ENCODE results near the gene MYH9.
A peak's percentile ranks its signal among the peaks of the same experiment; 100 is the strongest.

The MYH9 gene

DNA sequence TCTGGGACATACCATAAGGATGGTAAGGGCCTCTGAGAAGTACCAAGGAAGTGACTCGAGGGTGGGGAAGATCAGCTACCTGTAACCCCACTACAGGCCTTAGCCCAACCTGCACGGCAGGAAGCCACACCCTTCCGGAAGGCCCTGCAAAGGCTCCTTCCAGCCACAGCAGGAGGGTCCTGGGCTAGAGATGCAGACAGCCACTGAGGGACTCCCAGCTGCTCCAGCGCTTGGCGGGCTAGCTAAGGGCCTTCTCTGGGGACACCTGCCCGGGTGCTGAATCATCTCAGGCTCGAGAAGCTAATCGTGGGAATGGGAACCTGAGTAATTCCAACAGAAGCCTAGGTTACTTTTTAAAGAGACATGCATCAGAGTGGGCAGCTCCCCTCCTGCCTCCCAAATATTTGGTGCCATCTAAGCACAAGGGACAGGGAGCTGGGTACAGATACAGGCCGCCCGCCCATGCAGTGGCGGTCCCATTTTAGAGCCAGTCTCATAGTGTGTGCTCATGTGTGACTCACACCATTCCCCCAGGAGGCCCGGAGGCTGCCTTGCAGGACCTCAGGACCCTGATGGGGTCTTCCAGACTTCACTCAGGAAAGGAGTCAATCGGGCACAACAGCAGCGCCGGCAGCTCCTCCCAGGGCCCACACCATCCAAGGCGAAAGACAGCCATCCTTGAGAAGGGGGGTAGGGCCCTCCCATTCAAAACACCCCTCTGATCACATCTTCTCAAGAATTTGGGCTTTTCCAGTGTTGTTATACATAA, 8.0 kb downstream of the MYH9 start:
- peak overlapping the region; percentile 79 for H3K27ac ChIP-seq
- TF ChIP-seq CTCF (conservative IDR thresholded peaks at IDR 0.05; ENCODE audit: low read depth): no peak
- ChIA-PET POLR2A (ENCODE audit: low non-redundant PET) (interaction anchor here (1.0 kb wide), 1 partner anchor 74 kb away, joined by 3 read pairs; no protein-coding TSS in a partner anchor), CTCF (no interaction called here)
- no peak for DNase-seq (ENCODE audit: low spot score)

DNA sequence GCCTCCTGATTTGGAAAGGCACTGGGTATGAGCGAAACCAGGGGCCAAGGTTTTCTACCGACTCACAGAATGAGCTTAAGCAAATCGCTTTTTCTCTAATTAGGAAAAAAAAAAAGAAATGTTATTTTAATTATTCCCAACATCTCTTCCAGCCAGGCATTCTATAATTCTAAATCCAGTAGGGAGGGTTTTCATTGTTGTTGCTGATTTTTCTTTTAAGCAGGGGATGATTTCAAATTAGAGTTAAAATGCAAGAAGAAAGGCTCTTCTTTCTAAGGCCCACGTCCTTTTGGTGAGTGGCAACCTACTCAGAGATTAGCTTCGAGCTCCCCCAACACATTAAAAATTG, 8.9 kb downstream of the MYH9 start:
- ChIA-PET POLR2A (ENCODE audit: low non-redundant PET) (interaction anchor here (1.0 kb wide), 1 partner anchor 75 kb away, joined by 3 read pairs; no protein-coding TSS in a partner anchor), CTCF (interaction anchor here (0.6 kb wide), 1 partner anchor 78 kb away, joined by 3 read pairs; no protein-coding TSS in a partner anchor)
- TF ChIP-seq CTCF (conservative IDR thresholded peaks at IDR 0.05; ENCODE audit: low read depth): no peak
- H3K27ac ChIP-seq: peak overlapping the region; percentile 79
- DNase-seq (ENCODE audit: low spot score): no peak

DNA sequence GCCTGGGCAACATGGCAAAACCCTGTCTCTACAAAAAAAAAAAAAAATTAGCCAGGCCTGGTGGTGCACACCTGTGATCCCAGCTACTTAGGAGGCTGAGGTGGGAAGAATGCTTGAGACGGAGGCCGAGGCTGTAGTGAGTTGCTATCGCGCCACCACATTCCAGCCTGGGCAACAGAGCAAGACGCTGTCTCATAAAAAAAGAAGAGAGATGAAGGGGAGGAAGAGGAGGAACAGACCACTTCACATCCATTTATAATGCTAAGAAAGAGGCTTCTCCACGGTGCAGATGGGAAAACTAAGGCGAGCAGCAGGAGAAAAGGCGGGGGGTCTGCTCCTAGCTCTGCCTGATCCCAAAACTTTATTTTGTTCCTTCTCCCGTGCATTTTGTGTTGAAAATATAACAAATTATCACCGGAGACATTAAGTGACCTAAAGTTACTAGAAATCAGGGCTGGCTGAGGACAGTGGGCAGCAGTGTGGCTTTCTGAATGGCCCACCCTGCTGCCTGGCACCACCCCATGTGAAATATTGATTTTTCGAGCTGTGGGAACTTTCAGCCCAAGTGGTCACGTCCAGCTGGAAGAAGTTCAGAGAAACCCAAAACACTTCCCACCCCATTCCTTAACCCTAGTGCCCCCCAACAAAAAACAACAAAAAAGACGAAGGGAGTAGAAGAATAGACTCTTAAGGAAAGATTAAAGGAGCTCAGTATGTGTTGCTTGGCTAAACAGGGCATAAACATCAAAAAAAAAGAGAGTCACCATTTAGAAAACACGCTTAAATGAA, 9.5 kb downstream of the MYH9 start:
- POLR2A ChIA-PET (ENCODE audit: low non-redundant PET): no interaction called here
- CTCF ChIA-PET: interaction anchor here (0.6 kb wide), 2 partner anchors 55 to 77 kb away, joined by 3 read pairs; no protein-coding TSS in a partner anchor
- TF ChIP-seq CTCF (conservative IDR thresholded peaks at IDR 0.05; ENCODE audit: low read depth): no peak
- peak overlapping the region; percentile 92 for H3K27ac ChIP-seq
- no peak for DNase-seq (ENCODE audit: low spot score)

DNA sequence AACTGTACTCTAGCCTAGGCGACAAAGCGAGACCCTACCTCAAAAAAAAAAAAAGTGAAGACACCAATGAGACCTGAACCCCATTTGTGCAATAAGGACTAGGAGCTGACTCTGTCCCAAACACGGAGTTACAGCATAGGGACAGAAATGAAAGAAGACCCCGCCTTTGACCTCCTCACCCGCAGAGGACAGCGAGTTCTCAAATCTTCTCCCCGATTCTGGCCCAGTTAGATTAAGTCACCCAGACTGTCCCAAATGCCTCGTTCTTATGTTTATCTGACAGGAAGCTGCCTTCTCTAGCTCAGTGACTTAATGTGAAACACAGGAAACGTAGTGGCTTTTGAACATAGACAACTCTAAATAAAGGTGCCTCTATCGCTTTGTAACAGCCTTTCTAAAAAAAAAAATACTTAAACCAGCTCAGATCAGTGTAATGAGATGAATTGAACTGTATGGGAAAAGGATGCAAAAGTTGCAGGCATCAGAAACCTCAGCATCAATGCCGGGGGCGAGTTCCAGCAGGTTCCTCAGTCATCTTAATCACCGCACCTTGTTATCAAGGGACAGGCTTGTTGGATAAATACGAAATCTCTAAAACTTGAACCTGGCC, 10.6 kb downstream of the MYH9 start:
- peak overlapping the region; percentile 92 for H3K27ac ChIP-seq
- DNase-seq (ENCODE audit: low spot score): no peak
- CTCF ChIA-PET: no interaction called here
- TF ChIP-seq CTCF (conservative IDR thresholded peaks at IDR 0.05; ENCODE audit: low read depth): no peak
- POLR2A ChIA-PET (ENCODE audit: low non-redundant PET): no interaction called here

DNA sequence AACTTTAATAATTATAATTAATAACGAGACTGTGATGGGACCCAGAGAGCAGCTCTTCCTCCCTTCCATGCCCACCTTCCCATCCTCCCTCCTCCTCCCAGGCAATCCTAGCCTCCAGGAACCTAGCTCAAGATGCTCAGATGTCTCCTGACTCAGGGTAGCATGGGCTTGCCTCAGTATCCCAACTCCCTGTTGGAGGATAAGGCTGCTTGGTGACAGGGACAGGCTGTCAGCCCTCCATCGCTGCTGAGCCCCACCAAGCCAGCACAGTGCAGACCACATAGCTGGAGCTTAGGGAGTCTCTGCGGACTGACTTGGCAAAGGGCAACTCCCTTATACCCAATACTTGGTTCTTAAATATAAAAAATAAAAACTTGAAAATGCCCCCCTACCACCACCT, 11.5 kb downstream of the MYH9 start:
- no peak for TF ChIP-seq CTCF (conservative IDR thresholded peaks at IDR 0.05; ENCODE audit: low read depth)
- peak overlapping the region; percentile 92 for H3K27ac ChIP-seq
- DNase-seq (ENCODE audit: low spot score): no peak
- POLR2A ChIA-PET (ENCODE audit: low non-redundant PET): no interaction called here
- CTCF ChIA-PET: no interaction called here
